A673 (cell line): ENCODE results near the gene LRRC71.

Experiments used
- CTCF ChIP-seq: fragments of 300-800, 200-600 bp; sonication (generic); conservative IDR thresholded peaks from 2 replicates; pipeline ENCODE4 v1.5.1; 2017; ENCODE audit warnings: low read depth, mild to moderate bottlenecking, antibody characterized with exemption, low read length, moderate library complexity, mixed read lengths
- EZH2 ChIP-seq: fragments of 200-600 bp; sonication (generic); IDR thresholded peaks from 2 replicates; pipeline ENCODE4 v1.6.1; 2017; ENCODE audit warnings: borderline replicate concordance, low read depth, mild to moderate bottlenecking, mixed read lengths, antibody characterized with exemption, low read length; ENCODE audit not compliant: poor library complexity, severe bottlenecking

GRCh38 chr1:156948708-156949107, 28.3 kb downstream of the LRRC71 start:
- TF ChIP-seq CTCF: peak; percentile 31; the same call in 1 of the 2 replicates
- no peak for TF ChIP-seq EZH2
